ENCODE results near the gene NTN1.

Gene NTN1

GRCh38 chr17:9071016-9071415, 49.7 kb downstream of the NTN1 start:
- Histone ChIP-seq H2AFZ (ENCODE audit: low read depth, low read length) (no peak overlapping the region), H3K27ac (ENCODE audit: low read length) (no peak overlapping the region), H3K4me3 (ENCODE audit: low read length) (no peak overlapping the region), H3K4me2 (ENCODE audit: low read length) (no peak overlapping the region), H3K9me3 (ENCODE audit: insufficient read depth, low read length) (no peaks in the 10 kb centered on the region), H3K9ac (ENCODE audit: low read length) (no peak overlapping the region), H3K4me1 (ENCODE audit: low read length) (no peaks in the 10 kb centered on the region), H4K20me1 (ENCODE audit: insufficient read depth, low read length) (no peaks in the 10 kb centered on the region), H3K79me2 (ENCODE audit: low read length) (no peaks in the 10 kb centered on the region), H3K27me3 (ENCODE audit: low read depth, low read length) (no peaks in the 10 kb centered on the region), H3K36me3 (replicated peaks; ENCODE audit: low read depth, low read length) (no peaks in the 10 kb centered on the region)
- TF ChIP-seq EZH2phosphoT487 (IDR thresholded peaks at IDR 0.05; ENCODE audit: low read depth) (no peak), CTCF (IDR thresholded peaks at IDR 0.05; ENCODE audit: low read depth, low read length) (no peak)

- no peaks in the 10 kb centered on the region for H3K36me3 ChIP-seq (replicated peaks; ENCODE audit: low read depth, low read length)
- H3K79me2 ChIP-seq (ENCODE audit: low read length): no peaks in the 10 kb centered on the region
- no peak overlapping the region for H3K4me2 ChIP-seq (ENCODE audit: low read length)
- no peak overlapping the region for H3K27ac ChIP-seq (ENCODE audit: low read length)
- no peaks in the 10 kb centered on the region for H3K9me3 ChIP-seq (ENCODE audit: insufficient read depth, low read length)
- H3K9ac ChIP-seq (ENCODE audit: low read length): no peak overlapping the region
- H3K4me1 ChIP-seq (ENCODE audit: low read length): no peaks in the 10 kb centered on the region
- TF ChIP-seq EZH2phosphoT487 (IDR thresholded peaks at IDR 0.05; ENCODE audit: low read depth) (no peak), CTCF (IDR thresholded peaks at IDR 0.05; ENCODE audit: low read depth, low read length) (no peak)
- H3K27me3 ChIP-seq (ENCODE audit: low read depth, low read length): no peaks in the 10 kb centered on the region
- no peak overlapping the region for H2AFZ ChIP-seq (ENCODE audit: low read depth, low read length)
- no peak overlapping the region for H3K4me3 ChIP-seq (ENCODE audit: low read length)
- no peaks in the 10 kb centered on the region for H4K20me1 ChIP-seq (ENCODE audit: insufficient read depth, low read length)
Measured at GRCh38 chr17:9071811-9072498, 50.6 kb downstream of the NTN1 start.

GRCh38 chr17:9072696-9073339, 51.5 kb downstream of the NTN1 start:
- no peak overlapping the region for H3K9ac ChIP-seq (ENCODE audit: low read length)
- H3K79me2 ChIP-seq (ENCODE audit: low read length): no peaks in the 10 kb centered on the region
- H3K4me2 ChIP-seq (ENCODE audit: low read length): no peak overlapping the region

More at GRCh38 chr17:9072696-9073339, 51.5 kb downstream of the NTN1 start:
- Histone ChIP-seq H3K4me3 (ENCODE audit: low read length) (no peak overlapping the region), H3K4me1 (ENCODE audit: low read length) (no peaks in the 10 kb centered on the region), H2AFZ (ENCODE audit: low read depth, low read length) (no peak overlapping the region), H3K27ac (ENCODE audit: low read length) (no peak overlapping the region), H3K27me3 (ENCODE audit: low read depth, low read length) (no peaks in the 10 kb centered on the region), H4K20me1 (ENCODE audit: insufficient read depth, low read length) (no peaks in the 10 kb centered on the region), H3K36me3 (replicated peaks; ENCODE audit: low read depth, low read length) (no peaks in the 10 kb centered on the region), H3K9me3 (ENCODE audit: insufficient read depth, low read length) (no peaks in the 10 kb centered on the region)
- TF ChIP-seq CTCF (IDR thresholded peaks at IDR 0.05; ENCODE audit: low read depth, low read length): no peak

Measured in OCI-LY3 (cell line).